Stimulated activated CD4-positive, alpha-beta T cell treated with anti-CD3 and anti-CD28 coated beads, Interleukin-2, amount 100 ng/mL, for 48 hours (primary cell): ENCODE results near the gene TUBG2.

Experiments
- DNase-seq, 2 donors: peaks; one replicate each; pipeline ENCODE4 v3.0.0-alpha.2; 2020

Gene TUBG2

DNA sequence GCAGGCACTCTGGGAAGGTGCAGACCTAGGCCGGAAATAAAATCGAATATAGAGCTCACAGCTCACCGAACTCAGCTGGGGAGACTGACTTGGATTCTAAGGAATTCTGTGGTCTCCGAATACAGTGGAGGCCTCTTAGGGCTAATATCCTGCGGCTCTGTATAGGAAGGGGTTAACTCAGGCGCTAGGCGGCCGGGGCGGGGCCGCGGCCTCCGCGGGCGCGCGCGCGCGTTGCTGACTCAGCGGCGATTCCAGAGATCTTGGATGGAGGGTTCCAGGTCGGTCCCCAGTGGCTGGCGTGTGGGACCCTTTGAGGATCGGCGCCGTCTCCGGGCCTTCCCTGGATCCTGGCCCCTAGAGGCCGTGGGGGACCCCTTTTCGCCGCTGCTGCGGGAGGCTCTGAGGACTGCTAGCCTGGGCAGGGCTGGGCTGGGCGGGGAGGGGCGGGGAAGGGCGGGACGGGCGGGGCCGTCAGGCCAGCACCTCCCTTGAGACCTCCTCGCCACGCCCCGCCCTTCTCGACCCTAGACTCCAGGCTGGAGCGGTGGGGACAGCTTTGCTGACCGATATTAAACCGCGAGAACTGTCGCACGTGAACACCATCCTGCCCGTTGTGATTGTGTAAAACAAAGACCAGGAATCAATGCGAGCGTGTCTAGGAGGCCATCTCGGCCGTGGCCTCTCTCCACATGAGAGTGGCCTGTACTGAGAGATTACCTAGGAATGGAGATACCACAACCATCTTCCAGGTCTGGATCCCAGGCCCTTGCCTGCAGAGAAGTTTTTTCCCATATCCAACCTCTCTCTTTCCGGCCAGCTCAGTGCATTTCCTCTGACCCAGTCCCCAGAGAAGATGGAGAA is 19.1 kb downstream of the TUBG2 start:
- DNase-seq: peak; percentile 74 to 76

DNA sequence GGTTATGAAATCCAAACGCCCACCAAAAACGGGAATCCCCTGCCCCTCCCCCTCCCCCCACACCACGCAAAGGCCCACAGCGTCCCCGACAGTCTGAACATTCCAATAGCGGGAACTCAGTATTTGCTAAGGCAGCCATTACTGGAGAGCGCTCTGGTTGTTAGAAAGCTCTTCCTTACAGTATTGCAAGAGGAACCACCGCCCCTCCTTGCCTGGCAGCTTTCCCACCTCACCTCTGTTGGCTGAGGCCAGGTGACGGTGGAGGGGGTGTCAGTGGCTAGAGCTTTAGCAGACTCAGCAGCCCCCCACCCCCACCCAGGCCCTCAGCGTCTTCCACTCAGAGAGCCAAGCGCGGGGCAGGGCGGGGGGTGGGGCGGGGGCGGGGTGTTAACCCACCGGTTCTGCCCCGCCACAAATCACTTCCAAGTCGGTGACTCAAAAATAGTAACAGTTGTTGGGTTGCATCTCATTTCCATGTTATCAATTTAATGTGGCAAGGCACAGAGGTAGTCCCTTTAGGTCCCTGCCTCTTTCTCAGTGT is 19.9 kb downstream of the TUBG2 start:
- DNase-seq: no peak

DNA sequence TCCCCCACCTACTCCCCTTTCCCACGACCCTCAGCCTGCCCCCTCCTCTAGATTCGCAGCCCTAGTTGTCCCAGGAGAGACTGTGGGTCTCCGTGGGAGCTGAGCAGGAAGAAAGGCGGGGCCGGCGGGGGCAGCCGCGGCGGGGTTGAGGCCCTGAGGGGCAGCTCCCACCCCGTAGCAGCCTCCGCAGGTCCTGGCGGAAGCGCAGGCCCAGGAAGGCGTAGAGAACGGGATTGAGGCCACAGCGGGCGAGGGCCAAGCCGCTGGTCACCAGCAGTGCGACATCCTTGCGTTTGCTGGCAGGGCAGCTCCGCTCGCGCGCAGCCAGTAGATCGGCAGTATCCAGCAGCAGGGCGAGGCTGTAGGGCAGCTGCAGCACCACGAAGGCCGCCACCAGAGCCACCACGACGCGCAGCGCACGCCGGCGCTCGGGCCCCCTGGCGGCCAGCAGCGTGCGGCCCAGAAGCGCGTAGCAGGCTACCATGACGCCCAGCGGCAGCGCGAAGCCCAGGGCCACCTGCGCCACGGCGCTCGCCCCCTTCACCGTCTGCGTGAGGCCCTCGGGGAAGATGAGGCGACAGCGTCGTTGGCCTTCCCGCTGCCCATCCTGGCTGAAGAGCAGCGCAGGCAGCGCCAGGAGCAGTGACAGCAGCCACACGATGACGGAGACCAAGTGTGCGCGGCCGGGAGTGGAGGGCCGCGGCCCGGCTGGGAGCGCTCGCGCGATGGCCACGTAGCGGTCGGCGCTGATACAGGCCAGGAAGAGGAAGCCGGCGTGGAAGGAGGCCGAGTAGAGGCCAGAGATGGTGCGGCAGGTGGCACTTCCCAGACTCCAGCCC is 20.6 kb downstream of the TUBG2 start:
- DNase-seq: peak; percentile 70 to 71

DNA sequence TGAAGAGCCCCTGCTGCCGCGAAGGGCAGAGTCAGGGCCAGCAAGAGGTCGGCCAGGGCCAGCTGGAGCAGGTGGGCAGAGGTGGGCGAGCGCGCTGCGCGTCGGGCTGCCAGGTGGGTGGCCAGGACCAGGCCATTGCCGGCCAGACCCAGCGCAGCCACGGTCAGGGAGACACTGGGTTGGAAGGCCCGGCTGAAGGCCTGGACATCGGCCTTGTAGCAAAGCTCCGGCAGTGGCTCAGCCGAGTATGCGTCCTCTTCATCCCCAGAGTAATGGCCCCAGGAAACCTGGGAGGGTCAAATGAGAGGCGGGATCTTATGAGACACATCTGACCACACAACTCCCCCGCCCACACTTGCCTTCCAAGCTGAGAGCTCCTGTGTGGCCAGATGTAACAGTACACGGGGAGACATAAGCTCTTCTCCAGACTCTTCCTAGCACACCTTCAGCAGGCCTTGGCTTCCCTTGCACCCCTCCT is 21.3 kb downstream of the TUBG2 start:
- no peak for DNase-seq

DNA sequence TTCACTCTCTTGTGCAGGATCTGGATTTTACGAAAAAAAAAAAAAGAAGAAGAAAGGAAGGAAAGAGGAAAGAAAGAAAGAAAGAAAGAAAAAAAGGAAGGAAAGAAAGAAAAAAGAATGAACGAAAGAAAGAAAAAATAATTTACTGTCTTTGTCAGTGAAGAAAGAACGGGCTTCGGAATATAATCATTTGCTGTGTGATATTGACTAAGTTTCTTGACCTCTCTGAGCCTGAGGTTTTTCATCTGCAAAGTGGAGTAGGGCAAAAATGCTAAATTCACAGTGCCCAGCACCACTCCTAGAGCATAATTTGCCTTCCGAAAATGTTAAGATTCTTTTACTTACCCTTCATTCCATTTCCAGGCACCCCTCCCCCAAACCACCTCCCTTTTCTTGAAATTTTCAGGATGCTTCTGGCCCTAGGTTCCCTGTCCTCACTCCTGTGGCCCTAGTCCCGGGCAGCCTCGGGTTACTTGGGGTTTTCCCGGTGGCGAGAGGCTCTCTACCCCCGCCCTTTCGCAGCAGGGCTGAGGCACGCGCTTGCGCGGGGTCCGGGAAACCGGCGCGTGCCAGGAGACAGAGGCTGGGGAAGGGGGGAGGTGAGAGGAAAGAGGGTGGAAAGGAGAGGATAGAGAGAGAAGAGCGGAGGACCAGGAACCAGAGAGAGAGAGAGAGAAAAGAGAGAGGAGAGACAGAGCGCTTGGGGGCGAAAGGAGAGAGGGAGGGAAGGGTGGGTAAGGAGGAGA is 23.1 kb downstream of the TUBG2 start, which contains the start of gene CNTNAP1:
CNTNAP1 (plus strand) TSS at position 556 of the 746 bp plus-strand sequence. CDS start 299 bp downstream, outside the sequence.
- DNase-seq: no peak

DNA sequence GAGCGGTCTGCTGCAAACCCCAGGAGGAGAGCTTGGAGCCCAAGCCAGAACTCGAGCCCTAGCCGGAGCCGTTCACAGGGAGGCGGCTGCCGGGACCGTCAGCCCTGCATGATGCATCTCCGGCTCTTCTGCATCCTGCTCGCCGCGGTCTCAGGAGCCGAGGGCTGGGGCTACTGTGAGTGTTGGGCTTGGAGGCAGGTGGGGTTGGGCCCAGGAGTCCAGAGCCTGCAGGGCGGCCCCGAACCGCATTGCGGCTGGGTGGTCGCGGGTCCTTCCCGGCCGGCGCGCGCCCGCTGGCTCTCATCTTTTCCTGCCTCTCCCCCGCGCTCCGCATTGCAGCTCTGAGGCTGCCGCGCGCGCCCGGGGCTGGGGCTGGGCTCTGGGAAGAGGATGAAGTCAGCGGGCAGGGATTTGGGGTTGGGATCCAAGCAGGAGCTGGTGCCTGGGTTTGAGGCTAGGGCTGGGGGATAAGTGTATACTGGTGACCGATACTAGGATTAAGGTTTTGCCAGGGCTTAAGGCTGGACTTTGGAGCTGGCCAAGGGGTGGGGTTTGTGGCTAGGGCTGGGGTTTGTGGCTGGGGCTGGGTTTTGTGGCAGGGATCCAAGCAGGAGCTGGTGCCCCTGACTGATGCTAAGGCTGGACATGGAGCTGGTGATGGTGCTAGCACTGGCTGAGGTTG is 23.8 kb downstream of the TUBG2 start:
- no peak for DNase-seq

DNA sequence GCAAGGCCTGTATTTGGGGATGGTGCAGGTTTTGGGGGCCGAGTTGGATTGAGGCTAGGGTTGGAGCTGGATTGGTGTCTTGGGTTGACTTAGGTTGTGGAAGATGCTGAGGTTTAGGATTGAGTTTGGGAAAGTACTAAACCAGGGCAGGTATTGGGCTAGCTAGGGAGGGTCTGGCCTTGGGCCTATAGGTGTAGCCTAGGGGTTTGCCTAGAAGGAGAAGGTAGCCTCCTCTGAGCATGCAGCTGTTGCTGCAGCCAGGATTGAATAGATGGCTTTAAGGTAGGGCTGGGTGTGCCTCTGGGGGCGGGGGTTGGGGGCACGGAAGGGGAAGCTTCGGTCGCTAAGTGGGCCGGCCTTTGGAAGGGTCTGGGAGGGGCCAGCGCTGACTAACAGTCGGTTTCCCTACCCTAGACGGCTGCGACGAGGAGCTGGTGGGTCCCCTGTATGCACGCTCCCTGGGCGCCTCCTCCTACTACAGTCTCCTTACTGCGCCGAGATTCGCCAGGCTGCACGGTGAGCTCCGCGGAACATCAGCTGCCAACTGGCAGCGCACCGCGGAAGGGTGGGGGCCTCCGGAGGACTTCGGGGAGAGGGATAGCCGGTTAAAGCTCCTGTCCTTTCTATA is 24.4 kb downstream of the TUBG2 start:
- no peak for DNase-seq

DNA sequence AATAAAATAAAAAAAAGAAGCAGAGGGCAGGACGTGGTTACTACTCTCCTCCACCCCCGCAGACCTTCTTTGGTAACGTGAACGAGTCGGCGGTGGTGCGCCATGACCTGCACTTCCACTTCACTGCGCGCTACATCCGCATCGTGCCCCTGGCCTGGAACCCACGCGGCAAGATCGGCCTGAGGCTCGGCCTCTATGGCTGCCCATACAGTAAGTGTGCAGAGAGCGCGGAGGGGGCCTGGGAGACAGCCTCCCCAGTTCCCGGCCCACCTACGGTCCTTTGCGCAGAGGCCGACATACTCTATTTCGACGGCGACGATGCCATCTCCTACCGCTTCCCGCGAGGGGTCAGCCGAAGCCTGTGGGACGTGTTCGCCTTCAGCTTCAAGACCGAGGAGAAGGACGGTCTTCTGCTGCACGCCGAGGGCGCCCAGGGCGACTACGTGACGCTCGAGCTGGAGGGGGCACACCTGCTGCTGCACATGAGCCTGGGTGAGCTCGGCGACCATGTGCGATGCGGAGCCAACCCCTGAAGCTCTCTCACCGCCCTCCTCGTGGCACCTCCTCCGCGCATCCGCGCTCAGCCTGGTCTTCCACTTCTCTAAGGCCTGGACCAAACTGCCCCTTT is 26.0 kb downstream of the TUBG2 start:
- no peak for DNase-seq

DNA sequence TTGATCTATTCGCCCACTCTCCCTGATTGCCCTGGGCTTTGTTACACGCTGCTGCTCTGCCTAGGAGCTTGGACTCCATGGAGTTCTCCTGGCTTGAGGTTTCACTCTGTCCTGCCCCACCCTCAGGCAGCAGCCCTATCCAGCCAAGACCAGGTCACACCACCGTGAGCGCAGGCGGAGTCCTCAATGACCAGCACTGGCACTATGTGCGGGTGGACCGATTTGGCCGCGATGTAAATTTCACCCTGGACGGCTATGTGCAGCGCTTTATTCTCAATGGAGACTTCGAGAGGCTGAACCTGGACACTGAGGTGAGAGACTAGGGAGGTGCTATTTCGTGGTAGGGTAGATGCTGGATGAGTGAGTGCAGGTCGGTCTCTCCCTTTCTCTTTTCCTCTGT is 26.7 kb downstream of the TUBG2 start:
- DNase-seq: no peak

DNA sequence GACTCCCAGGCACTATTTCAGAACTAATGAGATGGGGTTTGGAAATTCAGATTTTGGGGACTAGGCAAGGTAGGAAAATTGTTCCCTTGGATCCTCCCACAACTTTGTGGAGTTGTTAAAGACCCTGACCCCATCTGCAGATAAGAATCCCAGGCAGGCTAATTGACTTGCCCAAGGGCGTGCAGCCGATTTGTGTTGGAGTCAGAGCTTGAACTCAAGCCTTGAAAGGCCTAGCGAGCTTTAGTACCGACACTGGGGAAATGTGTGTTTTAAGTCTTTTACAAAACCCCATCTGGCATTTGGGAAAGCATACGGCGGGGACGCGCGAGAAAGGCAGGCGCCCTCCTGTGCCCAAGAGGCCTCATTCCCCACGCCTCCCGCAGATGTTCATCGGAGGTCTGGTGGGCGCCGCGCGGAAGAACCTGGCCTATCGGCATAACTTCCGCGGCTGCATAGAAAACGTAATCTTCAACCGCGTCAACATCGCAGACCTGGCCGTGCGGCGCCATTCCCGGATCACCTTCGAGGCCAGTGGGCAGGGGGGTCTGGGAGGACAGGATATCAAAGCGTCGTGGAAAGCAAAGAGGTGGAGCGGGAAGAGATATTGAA is 27.5 kb downstream of the TUBG2 start:
- DNase-seq: no peak

DNA sequence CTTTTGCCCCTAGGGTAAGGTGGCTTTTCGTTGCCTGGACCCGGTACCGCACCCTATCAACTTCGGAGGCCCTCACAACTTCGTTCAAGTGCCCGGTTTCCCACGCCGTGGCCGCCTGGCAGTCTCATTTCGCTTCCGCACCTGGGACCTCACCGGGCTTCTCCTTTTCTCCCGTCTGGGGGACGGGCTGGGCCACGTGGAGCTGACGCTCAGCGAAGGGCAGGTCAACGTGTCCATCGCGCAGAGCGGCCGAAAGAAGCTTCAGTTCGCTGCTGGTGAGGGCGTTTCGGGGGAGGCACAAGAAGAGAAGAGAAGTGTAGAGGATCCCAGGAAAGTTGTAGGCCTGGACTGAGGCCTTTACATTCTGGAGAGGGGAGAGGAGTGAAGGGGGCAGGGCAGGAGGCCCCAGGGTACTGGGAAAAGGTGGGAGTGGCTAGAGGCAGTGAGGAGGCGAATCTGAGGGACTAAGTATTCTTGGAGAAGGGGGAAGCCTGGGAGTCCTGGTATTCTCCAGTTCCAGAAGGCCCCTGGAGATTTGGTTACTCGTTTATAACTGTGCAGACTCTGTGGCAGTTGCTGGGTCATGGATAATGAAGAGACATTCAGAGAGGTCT is 28.7 kb downstream of the TUBG2 start:
- DNase-seq: no peak

DNA sequence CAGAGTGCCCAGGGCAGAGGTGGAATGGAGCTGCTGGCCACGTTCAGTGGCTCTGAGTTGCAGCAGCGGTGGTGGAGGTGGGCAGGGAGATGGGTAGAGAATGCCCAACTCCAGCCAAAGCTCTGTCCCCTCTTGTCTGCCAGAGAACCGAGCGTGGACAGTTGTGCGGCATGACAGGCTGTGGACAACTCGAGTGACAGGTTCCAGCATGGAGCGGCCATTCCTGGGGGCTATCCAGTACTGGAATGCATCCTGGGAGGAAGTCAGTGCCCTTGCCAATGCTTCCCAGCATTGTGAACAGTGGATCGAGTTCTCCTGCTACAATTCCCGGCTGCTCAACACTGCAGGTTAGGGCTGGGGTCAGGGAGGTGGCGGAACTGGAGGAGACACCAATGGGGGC is 31.5 kb downstream of the TUBG2 start:
- DNase-seq: no peak

DNA sequence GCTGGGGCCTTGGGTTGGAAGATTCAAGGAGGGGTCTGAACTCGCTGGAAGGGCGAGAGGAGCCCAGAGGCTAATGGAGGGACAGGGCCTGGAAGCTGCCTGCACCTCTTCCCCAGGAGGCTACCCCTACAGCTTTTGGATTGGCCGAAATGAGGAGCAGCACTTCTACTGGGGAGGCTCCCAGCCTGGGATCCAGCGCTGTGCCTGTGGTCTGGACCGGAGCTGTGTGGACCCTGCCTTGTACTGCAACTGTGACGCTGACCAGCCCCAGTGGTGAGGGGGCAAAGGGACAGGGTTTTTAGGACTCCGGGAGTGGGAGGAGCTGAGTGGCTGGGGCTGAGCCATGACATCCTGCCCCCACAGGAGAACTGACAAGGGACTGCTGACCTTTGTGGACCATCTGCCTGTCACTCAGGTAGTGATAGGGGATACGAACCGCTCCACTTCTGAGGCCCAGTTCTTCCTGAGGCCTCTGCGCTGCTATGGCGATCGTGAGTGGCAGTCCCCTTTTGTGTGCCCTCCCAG is 32.0 kb downstream of the TUBG2 start:
- no peak for DNase-seq

DNA sequence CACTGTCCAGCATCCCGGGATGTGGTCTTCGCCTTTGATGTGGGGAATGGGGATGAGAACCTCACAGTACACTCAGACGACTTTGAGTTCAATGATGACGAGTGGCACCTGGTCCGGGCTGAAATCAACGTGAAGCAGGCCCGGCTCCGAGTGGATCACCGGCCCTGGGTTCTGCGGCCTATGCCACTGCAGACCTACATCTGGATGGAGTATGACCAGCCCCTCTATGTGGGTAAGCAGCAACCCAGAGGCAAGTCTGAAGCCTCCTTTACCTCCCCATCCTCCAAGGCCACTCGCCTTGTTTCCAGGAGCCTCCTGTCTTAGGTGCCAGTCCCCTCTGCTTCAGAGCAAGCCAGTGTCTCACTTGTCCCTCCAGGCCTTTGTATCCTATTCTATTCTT is 33.4 kb downstream of the TUBG2 start:
- no peak for DNase-seq

DNA sequence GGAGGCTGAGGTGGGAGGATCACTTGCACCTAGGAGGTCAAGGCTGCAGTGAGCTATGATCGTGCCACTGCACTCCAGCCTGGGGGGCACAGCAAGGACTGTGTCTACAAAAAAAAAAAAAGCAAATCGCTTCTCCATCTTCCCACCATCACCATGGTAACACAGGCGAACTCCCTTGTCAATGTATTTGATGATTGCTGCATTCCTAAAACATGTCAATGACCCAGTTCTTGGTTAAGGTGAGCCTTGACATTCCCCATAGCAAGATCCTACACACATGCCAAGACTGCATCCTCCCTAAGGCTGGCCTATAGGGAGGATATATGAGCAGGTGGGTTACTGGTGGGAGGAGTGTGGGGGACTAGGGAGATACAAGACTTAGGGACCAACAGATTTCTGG is 35.4 kb downstream of the TUBG2 start:
- DNase-seq: no peak

DNA sequence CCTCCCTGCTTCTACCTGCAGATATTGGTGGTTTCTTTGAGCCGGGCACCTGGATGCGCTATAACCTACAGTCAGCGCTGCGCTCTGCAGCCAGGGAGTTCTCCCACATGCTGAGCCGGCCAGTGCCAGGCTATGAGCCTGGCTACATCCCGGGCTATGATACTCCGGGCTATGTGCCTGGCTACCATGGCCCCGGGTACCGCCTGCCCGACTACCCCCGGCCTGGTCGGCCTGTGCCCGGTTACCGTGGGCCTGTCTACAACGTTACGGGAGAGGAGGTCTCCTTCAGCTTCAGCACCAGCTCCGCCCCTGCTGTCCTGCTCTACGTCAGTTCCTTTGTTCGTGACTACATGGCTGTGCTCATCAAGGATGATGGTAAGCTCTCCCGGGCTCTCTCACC is 36.4 kb downstream of the TUBG2 start:
- no peak for DNase-seq

DNA sequence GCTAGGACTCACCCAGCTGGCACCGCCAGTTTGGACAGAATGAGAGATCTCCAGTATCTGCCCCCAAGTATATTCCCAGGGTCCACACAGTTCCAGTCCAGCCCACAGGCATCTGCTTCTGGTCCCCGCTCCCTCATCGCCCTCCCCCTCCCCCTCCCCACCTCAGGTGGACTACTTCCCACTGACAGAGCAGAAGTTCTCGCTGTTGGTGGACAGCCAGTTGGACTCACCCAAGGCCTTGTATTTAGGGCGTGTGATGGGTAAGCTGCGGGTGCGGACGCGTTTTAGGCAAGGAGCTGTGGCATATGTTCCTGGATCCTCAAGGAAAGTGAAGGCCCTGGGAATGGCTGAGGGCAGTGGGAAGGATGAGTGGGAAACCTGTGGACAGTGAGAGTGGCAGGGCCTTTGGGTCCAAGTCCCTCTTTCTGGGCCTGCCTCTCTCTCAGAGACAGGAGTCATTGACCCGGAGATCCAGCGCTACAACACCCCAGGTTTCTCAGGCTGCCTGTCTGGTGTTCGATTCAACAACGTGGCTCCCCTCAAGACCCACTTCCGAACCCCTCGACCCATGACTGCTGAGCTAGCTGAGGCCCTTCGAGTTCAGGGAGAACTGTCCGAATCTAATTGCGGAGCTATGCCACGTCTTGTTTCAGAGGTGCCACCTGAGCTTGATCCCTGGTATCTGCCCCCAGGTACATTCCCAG is 38.2 kb downstream of the TUBG2 start:
- no peak for DNase-seq

DNA sequence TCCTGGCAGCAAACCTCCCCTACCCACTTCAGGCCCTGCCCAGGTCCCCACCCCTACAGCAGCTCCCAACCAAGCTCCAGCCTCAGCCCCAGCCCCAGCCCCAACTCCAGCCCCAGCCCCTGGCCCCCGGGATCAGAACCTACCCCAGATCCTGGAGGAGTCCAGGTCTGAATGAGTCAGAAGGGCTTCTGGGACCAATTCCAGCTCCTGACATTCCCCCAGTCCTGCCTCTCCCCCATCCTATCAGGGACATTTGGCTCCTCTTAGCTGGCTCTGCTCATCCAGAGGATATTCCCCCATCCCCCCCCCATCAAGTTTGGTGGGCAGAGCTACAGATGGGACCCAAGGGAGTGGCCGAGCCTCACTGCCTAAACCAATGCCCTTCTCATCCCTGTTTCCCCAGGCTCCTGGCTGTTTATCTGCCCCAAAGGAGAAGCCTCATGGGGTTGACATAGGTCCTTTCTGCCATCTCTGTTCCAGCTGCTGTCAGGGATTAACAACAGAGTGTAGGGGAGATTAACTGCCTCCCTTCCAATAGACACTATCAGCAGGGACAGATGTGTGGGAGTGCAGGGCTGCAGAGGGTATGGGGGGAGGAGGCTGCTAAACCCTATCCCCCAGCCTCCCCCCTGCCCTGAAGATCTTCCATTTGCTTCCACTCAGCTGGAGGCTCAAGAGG is 39.8 kb downstream of the TUBG2 start:
- DNase-seq: no peak

DNA sequence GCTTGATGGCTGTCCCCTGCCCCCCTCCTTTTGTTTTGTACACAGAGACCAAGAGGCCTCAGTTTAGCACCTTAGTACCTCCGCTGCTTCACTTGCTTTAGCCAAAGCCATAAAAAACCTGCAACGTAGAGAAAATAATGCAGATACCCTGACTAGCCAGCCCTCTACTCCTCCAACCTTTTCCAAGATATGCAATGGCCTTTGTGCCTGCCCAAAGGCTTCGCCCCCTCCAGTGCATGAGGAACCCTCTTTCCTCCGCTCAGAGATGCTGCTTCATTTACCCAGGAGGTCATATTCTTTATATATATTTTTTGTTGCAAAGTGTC is 40.3 kb downstream of the TUBG2 start:
- DNase-seq: no peak
